Muscle of arm (tissue), 12 donors: ENCODE results near the gene CMC2. TPM values are rescaled to one million over a fixed set of nuclear protein-coding genes. Genes with fewer than 3 reads are reported as not detected.

Experiments used
- DNase-seq: peaks from one replicate; pipeline ENCODE4 v3.0.0-alpha.2; 2013
- polyA plus RNA-seq, 12 donors: library from polyadenylated mRNA; unstranded; fragments of 120-200 nt; gene quantifications; one replicate each; pipeline ENCODE4 v1.2.1, GENCODE V29; 2013; ENCODE audit not compliant: insufficient read length in 12 of 12

CMC2 gene
- polyA plus RNA-seq, 12 donors: 27.5 to 48.6 (median 36.1) TPM; not detected in 1

DNA sequence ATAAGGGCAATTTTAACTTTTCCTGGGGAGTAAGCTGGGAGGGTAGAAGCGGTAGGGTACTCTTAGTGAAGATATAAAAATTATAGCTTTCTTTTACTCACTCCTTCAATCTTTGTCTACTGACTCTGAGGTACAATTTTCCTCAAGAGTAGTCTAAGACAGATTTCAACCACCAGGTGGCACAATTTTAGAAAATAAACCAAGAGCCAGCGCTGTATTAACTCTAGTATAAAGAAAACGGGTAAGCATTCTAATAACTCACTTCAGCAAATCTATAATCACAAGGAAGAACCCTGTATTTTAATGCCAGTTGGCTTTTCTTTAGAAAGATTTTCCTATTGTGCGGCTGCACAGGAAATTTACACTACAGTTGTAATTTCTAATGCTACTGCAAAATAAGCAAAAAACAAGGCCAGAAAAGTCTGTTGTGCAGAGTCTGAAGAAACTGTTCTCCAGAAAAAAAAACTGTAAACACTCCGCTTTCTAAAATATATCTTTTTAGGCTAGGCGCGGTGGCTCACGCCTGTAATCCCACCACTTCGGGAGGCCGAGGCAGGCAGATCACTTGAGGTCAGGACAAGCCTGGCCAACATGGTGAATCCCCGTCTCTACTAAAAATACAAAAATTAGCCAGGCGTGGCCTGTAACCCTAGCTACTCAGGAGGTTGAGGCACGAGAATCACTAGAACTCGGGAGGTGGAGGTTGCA is 1.9 kb downstream of the CMC2 start:
- peak; percentile 60 for DNase-seq

DNA sequence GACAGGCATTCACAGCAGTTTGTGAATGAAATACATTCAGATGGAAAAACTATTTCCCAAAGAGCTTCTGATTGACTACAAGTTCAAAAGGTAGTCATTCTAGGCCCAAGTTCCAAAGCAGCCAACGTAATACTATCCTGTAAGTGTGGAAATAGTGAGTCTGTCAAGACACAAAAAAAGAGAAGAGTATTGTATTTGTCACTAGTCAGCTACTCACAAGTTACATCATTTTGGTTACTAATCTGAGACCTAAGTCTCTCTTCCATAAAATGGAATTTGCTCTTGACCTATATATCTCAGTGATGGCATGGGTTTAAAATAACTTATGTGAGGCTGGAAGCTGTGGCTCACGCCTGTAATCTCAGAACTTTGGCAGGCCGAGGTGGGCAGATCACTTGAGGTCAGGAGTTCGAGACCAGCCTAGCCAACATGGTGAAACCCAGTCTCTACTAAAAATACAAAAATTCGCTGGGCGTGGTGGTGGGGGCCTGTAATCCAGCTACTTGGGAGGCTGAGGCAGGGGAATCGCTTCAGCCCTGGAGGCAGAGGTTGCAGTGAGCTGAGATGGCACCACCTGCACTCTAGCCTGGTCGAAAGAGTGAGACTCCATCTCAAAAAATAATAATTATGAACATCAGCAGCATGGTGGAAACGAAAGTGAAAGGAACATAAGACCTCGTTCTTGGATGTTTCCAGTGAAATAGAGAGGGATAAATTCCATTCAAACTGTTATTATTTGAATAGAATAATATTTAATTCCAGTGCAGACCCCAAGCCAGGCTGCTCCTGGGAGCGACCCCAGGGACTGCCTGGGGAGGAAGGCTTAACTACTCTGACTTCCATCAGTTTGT is 2.9 kb downstream of the CMC2 start:
- DNase-seq: no peak

DNA sequence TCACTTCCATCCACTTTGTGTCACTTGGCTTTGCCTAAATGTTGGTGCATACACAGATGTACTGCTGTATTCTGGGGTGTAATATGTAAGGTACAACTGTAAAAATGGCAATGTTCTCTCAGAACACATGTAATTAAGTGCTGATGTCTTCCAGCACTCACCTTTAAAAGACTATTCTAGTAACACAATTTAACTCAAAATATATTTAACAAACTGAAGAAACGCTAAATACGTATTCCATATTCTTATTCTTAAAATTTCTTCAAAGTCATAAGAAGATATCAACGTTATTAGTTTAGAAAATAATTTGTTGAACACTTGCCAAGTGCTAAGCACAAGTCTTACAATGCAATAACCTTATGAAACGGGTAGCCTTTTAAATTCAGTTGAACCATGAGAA is 3.6 kb downstream of the CMC2 start:
- DNase-seq: no peak

- no peak for DNase-seq
Measured at GRCh38 chr16:81001330-81001729, 5.4 kb downstream of the CMC2 start.

- DNase-seq: no peak
Measured at GRCh38 chr16:81000873-81001272, 5.8 kb downstream of the CMC2 start.

- DNase-seq: no peak
Measured at GRCh38 chr16:80997964-80998620, 8.6 kb downstream of the CMC2 start.

GRCh38 chr16:80997139-80997798 is 9.4 kb downstream of the CMC2 start:
- no peak for DNase-seq

DNA sequence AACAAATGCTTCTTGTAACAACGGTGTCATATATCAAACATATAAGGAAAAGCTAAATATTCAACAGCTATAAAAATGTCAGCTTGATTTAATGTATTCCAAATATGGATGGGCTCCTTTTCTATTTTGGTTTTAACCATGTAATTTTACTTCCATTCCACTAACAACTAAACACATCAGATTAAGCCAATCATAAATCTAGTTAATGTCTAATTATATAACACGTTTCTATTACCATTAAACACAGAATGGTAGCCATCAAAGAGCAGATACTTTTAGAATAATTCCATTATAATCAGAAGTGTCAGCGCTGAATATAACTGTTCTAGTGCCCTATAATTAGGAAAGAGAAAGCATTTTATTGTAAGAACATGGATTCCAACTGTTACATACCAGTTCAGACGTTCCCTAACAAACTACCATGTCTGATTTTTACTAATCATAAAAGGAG is 10.0 kb downstream of the CMC2 start:
- no peak for DNase-seq

DNA sequence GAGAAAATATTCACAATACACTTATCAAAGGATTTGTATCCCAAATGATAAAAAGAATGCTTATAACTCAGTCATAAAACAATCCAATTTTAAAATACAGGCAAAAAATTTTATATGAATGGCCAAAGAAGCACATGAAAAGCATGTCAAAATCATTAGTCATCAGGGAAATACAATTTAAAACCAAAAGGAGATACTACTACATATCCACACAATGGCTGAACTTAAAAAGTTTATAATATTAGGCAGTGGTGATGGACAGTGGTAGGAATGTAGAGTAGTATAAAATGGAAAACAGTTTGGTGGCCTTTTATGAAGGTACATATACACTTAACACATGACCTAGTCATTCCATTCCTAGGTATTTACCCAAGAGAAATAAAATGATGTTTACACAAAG is 12.2 kb downstream of the CMC2 start:
- no peak for DNase-seq

DNA sequence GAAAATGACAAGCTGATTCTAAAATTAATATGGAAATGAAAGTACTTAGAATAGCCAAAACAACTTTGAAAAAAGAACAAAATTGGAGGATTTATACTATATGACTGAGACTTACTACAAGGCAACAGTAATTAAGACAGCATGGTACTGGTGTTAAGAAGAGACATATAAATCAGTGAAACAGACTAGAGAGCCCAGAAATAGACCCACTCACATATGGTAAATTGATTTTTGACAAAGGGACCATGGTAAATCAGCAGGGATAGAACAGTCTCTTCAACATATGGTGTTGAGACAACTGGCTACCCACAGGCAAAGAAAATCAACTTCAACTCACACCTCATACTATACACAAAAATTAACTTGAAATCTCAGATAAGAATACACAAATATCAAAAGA is 12.9 kb downstream of the CMC2 start:
- no peak for DNase-seq

- DNase-seq: no peak
Measured at GRCh38 chr16:80993307-80993706, 13.4 kb downstream of the CMC2 start.

DNA sequence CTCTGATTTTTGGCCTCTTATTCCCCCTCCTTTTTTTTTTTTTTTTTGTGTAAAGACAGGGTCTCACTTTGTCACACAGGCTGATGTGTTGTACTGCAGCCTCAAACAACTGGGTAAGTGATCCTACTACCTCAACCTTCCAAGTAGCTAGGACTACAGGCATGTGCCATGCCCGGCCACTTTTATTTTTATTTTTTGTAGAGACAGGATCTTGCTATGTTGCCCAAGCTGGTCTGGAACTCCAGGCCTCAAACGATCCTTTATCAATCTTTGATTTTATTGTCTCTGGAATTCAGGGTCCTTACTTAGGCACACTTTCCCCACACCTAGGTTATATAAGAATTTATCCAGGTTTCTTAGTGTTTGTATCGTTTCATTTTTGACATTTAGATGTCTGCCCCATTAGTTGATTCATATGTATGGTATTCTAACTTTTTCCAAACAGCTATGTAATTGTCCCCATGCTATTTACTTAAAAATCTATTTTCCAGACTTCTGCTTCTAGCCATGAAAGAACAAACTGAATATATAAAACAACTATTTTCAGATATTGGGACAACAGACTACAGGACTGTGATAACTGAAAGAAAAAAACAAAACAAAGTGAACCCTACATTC is 13.9 kb downstream of the CMC2 start:
- no peak for DNase-seq

DNA sequence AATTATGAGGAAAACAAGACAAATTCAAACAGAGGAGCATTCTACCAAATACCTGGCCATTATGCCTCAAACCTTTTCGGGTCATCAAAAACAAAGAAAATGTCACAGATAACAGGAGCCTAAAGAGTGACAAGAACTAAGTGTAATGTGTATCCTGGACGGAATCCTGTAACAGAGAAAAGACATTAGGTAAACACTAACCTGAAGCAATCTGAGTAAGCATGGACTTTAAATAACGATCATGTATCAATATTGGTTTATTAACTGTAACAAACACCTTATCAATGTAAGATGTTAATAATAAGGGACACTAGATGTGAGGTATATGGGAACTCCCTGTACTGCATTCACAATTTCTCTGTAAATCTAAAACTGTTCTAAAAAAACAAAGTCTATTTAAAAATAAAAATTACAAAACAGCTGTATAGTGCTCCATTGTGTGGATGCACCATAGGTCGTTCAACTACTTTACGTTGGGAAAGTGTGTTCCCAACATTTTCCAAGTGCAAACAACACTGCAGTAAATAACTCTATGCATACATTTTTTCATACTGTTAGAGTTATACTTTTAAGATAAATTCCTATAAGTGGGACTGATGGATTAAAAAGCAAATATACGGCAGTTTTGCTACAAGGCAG is 14.8 kb downstream of the CMC2 start:
- DNase-seq: no peak

DNA sequence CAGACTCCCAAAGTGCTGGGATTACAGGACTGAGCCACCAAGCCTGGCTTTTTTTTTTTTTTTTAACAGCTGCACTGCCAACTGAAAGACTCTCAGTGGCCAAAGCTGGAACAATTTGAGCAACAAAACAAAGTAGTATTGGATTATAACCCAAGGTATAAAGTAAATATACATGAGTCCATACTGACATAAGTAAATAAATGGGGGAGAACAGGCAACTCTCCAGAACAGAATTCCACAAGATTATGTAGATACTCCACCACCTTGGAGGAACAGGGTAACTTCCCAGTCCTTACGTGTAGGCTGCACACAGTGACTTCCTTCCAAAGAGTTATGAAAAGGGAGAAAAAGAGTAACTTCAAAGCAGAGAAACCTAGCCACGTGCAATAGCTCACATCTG is 15.7 kb downstream of the CMC2 start:
- DNase-seq: no peak

- no peak for DNase-seq
Measured at GRCh38 chr16:80990577-80990976, 16.1 kb downstream of the CMC2 start.

- no peak for DNase-seq
Measured at GRCh38 chr16:80989801-80990200, 16.9 kb downstream of the CMC2 start.

- DNase-seq: no peak
Measured at GRCh38 chr16:80988756-80989155, 17.9 kb downstream of the CMC2 start.

DNA sequence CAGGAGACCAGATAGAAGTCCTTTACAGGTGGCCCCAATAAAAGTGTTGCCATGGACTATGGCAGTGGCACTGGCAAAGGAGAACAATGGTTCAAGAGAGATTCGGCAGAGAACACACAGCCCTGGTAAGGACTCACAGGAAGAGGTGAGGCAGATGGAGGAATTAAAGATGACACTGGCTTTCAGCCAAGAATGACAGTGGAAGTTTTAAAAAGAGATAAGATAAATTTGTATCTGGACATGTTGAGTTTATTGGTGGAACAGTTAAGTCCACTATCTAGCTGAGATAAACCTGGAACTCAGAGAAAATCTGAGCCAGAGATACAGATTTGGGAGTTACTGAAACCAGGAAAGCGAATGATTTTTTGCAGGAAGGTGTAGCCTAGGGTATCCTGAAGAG is 20.1 kb downstream of the CMC2 start:
- DNase-seq: no peak

GRCh38 chr16:80985611-80986010 is 21.1 kb downstream of the CMC2 start:
- DNase-seq: no peak

GRCh38 chr16:80984124-80984892 is 22.4 kb downstream of the CMC2 start:
- no peak for DNase-seq
